Stimulated activated CD4-positive, alpha-beta T cell treated with anti-CD3 and anti-CD28 coated beads, Interleukin-12 subunit alpha, Interleukin-12 subunit beta, amount 100 ng/mL, for 24 hours (primary cell): ENCODE data around the gene RFX2.
"Not testable (repeated sequence)": the region's sequence is repeated elsewhere in the genome, so short reads cannot be mapped to it uniquely, and the experiment has no call there.

ENCODE experiments used
- DNase-seq, 2 experiments: peaks; one replicate each; pipeline ENCODE4 v3.0.0-alpha.2; 2020; ENCODE audit warnings: low read depth in 2 of 2

The RFX2 gene

DNA sequence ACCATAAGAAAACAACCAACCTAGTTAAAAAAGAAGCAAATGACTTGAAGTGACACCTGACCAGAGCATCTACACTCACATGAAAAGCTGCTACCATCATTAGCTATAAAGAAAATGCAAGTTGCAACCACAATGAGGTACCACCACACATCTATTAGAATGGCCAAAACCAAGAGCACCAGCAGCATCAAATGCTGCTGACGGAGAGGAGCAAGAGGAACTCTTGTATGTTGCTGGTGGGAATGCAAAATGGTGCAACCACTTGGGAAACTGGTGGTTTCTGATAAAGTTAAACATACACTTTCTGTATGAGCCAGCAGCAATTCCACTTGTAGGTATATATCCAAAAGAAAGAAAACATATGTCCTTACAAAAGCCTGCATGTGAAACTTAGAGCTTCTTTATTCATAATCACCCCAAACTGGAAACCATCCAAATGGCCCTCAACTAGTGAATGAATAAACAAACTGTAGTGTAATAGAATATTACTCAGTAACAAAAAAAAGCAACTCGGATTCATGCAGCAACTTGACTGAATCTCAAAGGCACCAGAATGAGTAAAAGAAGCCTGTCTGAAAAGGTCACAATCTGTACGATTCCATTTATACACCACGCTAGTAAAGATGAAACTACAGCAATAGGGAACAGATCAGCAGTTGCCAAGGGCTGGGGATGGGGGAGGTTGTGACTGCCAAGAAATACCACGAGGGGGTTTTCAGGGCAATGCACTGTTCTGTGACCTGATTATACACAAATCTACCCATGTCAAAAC lies 71.5 kb downstream of the RFX2 start:
- DNase-seq: no peak

DNA sequence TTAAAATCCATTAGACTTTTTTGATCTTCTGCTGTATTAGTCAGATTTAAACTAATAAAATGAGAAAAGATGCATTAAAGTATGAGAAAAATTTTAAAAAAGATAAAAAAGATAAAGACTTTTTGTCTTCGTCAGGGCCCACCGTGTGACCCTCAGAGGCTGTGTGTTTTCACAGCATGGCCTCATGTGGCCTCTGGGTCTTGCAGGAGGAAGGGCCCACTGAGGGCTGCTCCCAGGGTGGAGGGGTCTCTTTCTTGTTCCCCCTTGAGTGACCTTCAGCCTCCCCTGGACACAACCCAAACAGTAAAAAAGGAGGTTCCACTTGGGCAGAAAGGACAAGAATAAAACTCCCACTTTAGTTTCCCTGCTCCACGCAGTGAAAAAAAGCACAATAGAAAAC lies 75.3 kb downstream of the RFX2 start:
- no peak for DNase-seq

DNA sequence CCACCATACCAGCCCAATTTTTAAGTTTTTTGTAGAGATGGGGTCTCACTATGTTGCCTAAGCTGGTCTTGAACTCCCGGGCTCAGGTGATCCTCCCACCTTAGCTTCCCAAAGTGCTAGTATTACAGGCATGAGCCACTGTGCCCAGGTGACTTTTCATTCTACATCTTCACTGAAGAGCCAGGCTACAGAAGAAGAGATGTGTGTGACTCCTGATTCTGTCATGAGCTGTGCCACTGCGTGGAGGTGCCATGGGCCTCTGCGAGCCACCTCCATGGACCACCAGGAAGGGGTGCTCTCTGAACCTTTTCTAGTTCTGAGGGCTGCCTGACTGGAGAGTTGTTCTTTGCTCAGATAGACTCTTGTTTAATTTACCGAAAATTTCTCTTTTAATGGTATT lies 75.8 kb downstream of the RFX2 start:
- DNase-seq: no peak

DNA sequence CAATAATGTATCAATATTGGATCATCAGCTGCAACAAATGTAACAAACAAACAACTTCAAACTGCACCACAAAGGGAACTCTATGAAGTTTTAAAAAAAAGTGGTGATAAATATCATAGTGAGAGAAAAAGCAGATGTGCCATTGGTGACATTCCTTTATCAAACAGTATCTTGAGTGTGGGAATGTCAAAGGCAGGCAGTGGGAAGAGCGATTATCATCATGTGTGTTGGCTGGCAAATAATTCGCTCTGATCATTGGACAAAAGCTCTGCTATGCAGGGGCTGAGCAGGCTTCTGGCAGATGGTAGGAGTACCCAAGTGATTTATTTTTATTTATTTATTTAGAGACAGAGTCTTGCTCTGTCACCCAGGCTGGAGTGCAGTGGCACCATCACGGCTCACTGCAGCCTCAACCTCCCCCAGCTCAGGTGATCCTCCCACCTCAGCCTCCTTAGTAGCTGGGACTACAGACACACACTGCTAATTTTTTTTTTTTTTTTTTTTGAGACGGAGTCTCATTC lies 76.5 kb downstream of the RFX2 start:
- DNase-seq: no peak

DNA sequence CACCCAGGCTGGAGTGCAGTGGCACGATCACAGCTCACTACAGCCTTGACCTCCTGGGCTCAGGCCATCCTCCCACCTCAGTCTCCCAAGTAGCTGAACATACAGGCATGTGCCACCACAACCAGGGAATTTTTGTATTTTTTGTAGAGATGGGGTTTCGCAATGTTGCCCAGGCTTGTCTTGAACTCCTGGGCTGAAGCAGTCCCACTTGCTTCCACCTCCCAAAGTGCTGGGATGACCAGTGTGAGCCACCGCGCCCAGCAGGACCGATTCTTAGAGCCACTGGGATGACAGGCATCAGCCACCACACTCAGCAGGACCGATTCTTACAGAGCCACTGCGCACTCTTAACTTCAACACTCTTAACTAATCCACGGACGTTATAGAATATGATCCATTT lies 77.5 kb downstream of the RFX2 start:
- no peak for DNase-seq

DNA sequence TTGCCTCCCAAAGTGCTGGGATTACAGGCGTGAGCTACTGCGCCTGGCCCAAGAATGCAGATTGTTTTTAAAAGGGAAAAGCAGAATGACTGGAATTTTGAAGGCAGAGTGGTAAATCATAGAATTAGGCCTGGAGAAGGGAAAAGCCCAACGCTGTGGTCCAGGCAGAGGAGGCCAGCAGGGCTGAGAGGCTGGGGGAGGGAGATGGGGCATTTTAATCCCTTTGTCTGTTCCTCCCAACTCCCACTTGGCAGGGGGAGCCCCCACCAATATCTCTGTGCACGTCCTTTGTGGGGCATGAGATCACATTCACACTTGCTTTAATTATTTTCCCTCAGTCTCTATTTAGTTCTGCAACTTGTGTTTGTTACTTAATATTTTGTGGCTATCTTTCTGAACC lies 77.9 kb downstream of the RFX2 start:
- no peak for DNase-seq

DNA sequence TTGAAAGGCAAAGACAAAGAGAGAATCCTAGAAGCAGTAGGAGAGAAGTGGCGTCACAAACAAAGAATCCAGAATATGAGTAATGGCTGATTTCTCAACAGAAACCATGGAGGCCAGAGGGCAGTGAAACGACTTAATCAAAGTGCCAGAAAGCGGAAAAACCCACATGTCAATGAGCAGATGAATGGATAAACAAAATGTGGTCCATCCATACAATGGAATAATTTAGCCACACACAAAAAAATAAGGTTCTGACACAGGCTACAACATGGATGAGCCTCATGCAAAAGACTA lies 80.1 kb downstream of the RFX2 start:
- DNase-seq: no peak

DNA sequence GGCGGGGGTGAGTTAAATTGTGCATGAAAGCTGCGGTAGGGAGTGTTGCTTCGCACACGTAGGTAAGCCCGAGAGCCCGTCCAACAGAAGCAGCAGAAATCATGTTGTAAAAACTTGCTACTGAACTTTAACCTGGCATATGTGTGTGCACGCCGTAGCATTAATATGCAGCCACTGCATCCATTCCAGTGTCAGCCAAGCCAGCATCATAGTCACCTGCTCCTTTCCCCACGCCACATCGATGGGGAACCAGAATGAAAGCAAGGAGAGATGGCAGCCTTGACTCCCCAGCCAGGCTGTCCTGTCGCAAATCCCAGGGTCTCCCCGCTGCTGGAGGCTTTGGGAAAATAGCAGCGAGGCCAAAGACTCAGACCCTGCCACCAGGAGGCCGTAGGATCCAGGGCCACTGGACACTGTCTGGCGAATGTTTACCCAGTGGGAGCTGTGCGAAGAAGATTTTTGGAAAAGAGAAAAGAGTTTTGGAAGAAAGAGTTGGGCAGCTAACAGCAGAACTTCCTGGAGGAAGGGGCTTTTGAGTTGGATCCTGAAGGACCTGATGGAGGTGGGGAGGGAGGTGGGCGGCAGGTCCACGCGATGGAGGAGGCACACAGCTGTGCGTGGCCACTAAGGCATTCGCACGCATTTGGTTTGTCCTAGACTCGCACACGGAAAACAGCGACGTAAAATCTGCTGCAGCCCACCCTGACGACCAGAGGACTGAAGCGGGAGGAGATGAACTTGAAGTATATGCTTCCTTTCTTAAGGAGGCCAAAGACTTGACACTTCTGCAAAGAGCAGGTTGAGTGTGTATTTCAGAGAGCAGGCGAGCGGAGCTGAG lies 83.7 kb downstream of the RFX2 start:
- no peak for DNase-seq

DNA sequence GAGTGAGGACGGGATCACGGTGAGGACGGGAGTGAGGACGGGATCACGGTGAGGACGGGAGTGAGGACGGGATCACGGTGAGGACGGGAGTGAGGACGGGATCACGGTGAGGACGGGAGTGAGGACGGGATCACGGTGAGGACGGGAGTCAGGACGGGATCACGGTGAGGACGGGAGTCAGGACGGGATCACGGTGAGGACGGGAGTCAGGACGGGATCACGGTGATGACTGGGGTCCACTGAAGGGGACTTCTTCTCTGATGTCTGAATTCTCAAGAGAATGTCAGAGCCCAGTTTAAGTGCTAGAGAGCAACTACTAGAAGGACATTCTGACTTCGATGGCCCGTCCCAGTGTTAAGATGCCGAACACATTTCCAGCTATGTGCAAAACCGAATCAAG lies 85.5 kb downstream of the RFX2 start:
- DNase-seq: not testable (repeated sequence)

DNA sequence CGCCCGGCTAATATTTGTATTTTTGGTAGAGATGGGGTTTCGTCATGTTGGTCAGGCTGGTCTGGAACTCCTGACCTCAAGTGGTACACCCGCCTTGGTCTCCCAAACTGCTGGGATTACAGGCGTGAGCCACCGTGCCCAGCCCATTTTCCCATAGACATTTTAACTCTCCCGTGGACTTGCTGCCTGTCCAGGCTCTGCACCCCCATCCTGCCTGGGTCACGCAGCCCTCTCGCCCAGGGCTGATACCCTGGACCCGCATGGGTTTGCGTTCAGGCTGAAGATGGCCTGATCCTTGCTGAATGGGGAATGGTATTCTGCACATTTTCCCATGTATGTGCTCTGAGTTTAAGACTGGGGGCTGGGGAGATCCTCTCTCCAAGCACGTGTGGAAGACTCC lies 86.4 kb downstream of the RFX2 start:
- no peak for DNase-seq

DNA sequence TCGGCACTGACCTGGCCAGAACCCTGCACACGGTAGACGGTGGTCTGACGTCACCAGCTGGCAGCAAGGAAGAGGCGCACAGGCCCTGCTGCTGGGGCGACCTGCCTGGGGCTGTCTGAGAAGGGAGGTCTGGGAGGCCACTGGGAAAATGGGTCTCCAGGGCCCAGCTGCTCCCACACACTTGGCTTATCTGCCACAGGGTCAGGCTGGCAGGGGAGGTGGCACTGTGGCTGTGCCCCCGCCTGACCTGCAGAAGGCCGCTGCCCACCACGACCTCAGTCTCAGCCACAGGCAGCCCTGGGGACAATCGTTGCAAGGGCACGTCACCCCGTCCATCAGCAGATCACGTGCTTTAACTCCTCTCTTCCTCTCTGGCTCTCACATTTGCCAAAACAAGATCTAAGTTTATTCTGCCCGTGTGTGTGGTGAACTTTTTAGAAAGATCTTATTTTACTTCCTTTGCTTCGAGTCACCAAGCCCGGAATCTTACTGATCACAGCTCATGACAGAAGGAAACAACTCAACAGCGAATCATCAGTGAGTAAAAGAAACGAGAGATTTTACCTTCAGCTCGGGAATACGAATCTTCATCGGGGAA lies 87.1 kb downstream of the RFX2 start:
- DNase-seq: no peak

DNA sequence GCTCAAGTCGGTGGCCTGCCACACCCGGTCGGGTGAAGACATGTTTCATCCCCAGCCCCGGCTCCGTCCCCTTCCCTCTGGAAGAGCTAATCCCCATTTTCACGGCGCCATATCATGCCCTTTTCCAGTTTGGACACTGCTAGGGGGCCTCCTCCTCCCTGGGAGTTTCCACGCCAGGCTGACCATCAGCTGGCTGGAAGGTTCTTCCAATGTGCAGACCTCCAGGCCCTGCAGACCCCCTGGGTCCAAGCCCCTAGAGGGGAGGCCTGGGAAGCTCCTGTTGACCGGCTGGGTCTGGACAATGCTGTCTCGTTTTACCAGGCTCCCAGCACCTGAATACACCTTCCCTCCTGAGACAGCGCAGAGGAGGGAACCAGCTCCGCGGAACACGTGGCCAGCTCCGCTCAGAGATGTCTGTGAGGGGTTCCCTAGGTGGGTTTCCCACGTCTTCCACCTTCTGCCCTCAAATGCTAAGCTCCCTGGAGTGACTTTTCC lies 87.7 kb downstream of the RFX2 start:
- no peak for DNase-seq

DNA sequence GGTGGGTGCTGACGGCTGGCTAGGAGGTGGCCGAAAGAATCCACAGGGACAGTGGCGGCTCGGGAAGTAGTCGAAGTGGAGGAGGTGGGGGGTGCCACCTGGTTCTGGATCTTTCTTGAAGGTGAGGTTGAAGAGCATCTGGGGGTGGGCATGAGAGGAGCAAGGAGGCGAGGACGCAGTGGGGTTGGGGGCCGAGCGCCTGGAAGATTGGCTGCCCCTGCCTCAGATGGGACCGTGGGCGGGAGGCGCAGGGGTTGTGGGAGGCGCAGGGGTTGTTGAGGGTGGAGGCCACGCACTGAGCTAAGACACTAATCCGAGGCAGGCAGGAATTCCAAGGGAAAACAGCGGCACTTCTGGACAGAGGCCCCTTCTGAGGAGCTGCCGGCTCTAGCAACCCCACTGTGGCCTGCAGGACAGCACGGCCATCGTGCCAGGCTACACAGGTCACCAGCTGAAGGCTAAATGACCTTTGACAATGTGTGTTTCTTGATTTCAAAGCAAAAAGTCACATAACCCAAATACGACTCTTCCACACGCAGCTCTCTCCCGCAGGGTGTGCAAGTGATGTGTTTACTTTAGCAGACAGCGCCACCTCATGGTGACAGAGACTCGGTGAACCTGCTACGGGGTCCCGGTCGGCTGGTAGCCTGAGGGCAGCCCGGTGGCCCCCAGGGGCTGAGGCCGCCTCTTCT lies 88.3 kb downstream of the RFX2 start:
- peak; percentile 48 to 72 for DNase-seq

DNA sequence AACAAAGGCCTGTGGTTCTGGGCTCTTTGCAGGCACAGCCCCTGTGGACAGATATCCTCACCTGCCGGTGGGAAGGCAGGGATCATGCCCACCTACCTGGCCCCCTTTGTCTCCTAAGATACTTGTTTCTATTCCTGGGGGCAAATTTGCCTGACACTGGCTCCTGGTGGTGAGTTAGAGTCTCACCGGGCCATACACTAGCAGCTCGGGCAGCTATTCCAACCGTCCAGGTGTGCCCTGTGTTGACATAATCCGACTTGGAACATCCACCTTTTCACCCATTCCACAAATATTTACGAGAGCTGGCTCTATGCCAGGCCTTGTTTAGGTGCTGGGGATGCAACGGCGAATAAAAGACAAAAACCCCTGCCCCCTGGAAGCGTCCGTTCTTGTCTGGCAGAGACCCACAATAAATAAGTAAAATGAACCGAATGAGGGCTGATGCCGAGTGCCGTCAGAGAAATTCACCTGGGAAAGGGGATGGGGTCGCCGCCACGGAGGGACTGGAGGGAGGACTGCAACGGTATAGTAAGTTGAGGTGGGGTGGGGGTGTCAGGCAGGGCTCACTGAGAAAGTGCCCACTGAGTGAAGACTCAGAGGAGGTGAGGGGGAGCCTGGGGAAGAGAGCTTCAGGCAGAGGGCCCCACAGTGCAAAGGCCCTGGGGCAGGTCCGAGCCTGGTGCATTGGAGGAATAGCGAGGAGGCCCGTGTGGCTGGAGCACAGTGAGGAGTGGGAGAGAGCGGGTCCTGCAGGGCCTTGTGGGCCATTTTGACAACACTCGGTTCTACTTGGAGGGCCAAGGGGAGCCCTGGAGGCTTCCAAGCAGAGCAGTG lies 89.1 kb downstream of the RFX2 start:
- DNase-seq: no peak

DNA sequence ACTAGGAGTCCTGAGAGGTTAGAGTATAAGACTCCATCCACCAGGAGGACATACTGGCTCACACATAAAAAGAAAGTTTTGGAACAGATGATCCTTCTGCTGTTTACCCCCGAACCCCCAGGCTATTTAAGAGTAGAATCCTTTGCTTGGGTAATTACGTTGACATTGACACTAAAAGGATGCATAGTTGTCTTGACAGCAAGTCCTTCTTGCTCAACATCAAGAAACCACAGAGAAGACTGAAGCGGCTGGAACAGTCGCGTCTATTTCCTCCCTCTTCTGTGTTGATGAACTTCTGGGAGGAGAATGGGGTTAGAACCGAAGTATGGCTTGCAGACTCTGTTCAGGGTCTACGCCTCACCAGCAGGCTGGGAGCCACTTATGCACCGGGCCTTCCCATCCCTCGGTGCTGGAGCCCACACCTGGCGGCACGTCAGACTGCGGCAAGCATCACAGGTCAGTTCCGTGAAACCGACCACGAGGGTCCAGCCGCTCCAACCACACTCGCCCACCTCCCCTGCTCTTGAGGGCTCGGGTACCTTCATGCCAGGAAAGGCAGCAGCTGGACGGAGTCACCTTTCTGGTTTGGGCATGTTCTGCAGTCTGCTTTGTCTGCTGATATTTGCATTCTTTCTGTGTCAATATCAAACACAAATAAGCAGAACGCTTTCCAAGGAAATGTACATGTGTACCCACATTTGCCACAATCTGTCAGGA lies 90.0 kb downstream of the RFX2 start:
- no peak for DNase-seq

DNA sequence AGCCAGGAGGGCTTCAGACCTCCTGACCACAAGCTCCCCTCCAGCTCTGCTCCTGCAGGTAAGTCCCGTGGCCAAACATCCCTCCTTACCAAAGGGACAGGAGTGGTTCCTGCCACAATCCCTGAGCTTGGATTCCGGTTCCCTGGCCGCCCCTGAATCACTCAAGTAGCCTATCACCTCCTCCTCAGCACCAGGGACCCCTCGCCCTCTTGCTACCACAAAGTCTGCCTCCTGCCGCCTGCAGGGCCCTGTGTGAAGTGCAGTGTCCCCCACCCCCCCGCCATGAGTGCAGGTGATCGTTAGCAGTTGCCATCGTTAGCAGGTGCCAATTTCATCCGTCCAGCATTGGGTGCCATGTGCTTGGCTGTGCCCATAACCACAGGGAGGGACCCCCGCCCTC lies 91.5 kb downstream of the RFX2 start:
- no peak for DNase-seq

DNA sequence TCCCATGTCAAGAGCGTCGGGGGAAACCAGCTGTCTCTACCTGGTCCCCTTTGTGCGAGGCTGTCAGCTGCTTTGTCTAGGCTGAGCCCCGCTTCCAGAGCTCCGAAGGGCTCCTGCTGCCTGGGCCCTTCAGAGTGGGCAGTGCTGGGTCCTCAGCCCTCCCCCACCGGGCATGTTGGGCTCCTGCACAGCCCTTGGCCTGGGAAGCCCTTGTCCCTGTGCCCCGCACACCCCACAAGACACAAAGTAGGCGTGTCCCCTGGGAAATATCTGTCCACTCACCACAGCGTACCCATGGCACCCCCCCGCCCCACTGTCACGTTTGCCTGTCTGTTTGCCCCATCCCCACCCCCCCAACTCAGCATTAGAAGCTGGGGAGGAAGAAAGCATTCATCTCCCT lies 92.7 kb downstream of the RFX2 start:
- DNase-seq: no peak

DNA sequence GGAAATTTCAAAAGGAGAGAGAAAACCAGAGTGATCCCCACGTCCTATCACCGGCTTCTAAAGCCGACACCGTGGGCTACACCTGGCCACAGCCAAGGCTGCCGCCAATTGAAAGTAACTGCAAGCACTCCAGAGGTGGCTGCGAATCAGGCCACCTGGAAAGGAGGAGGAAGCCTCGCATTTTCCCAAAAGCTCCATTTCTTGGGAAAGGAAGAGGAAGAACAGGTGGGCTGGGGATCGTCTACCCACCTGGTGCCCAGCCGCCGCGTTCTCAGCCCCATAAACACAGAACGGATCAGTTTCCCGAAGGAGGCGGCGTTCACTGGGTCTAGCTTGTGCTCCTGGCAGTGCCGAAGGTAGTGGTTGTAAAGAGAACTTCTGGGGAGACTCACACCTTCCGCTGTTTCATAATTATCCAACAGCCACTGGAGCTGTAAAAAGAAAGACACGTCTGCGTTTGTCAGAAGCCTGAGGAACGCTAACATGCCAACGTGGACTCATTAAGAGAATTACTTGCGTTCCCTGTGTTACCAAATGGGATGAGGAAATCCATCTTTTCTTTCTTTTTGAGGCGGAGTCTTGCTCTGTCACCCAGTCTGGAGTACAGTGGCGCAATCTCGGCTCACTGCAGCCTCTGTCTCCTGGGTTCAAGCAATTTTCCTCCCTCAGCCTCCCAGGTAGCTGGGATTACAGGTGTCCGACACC lies 94.3 kb downstream of the RFX2 start:
- no peak for DNase-seq

DNA sequence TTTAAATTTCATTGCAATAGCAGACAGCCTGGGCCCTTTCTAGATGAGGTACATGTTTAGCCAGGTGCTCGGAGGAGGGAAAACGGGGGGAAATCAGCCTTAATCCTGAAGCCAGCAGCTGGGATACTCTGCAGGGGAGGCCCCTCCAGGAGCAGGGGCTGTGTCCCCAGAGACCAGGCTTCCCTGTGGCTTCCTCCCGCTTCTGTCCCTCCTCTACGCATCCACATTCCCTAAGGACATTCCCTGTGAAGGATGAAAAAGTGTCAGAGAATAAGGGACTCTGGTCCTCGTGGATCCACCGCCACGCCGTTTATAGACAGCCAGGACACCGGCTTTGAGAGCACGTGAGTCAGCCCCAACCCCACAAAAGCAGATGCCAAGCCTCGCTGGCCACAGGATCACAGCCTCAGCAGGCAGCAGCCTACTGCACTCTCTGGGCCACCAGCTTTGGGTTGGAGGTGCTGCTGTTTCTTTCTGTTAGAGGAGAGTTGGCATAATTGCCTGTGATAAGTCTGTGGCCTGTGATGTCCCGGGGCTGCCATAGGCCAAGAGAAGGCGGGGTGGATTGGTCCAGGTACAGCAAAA lies 95.7 kb downstream of the RFX2 start:
- no peak for DNase-seq
